Keratinocyte (primary cell): ENCODE measurements around the gene POGZ. TPM values are rescaled to one million over a fixed set of nuclear protein-coding genes. Genes with fewer than 3 reads are reported as not detected.
"Not testable (repeated sequence)": the region's sequence is repeated elsewhere in the genome, so short reads cannot be mapped to it uniquely, and the experiment has no call there.

Experiments
- DNase-seq: peaks from one replicate; pipeline ENCODE4 v3.0.0-alpha.2; 2011; ENCODE audit warnings: low read depth, missing footprints, low spot score
- FAIRE-seq: peaks from 2 replicates; lab custom pipeline; 2011; peaks lifted over from hg19 to GRCh38; lab: Jason Lieb, UNC
- H2AFZ ChIP-seq: 2 replicates; pipeline ENCODE4 v1.6.0; 2012; ENCODE audit warnings: low read length, control low read depth, inconsistent platforms; ENCODE audit not compliant: control insufficient read depth
- H3K27ac ChIP-seq: 2 replicates; pipeline ENCODE4 v1.5.1; 2011; ENCODE audit warnings: low read length; ENCODE audit not compliant: control insufficient read depth, insufficient read depth
- H3K27me3 ChIP-seq: 3 replicates; pipeline ENCODE4 v1.6.0; 2011; ENCODE audit warnings: low read length; ENCODE audit not compliant: control insufficient read depth, insufficient read depth; ENCODE audit errors: extremely low read depth
- H3K36me3 ChIP-seq, 2 experiments: 2 replicates in 1 of 2; 3 replicates in 1 of 2; pipeline ENCODE4 v1.5.1; 2011; ENCODE audit warnings: low read length in 2 of 2, mild to moderate bottlenecking in 1 of 2; ENCODE audit not compliant: control insufficient read depth in 2 of 2, insufficient read depth in 2 of 2; ENCODE audit errors: extremely low read depth in 1 of 2
- H3K4me1 ChIP-seq: 3 replicates; pipeline ENCODE4 v1.5.1; 2011; ENCODE audit warnings: low read length; ENCODE audit not compliant: control insufficient read depth, insufficient read depth; ENCODE audit errors: extremely low read depth
- H3K4me2 ChIP-seq: 3 replicates; pipeline ENCODE4 v1.6.0; 2011; ENCODE audit warnings: low read depth, low read length; ENCODE audit not compliant: control insufficient read depth, insufficient read depth; ENCODE audit errors: extremely low read depth
- H3K4me3 ChIP-seq, 3 experiments: fragments of 200-600 bp in 1 of 3; sonication (generic) in 1 of 3; 2 replicates in 2 of 3; 3 replicates in 1 of 3; pipeline ENCODE4 v1.5.1; 2011 to 2016; ENCODE audit warnings: low read length in 3 of 3, mild to moderate bottlenecking in 3 of 3, control low read depth in 2 of 3, inconsistent platforms in 1 of 3, low read depth in 1 of 3, mixed read lengths in 1 of 3, mixed run types in 1 of 3, moderate library complexity in 1 of 3; ENCODE audit not compliant: control insufficient read depth in 2 of 3, insufficient read depth in 2 of 3; ENCODE audit errors: extremely low read depth in 1 of 3
- H3K79me2 ChIP-seq: 2 replicates; pipeline ENCODE4 v1.6.0; 2012; ENCODE audit warnings: low read length; ENCODE audit not compliant: control insufficient read depth, insufficient read depth
- H3K9ac ChIP-seq: 3 replicates; pipeline ENCODE4 v1.6.0; 2011; ENCODE audit warnings: low read length; ENCODE audit not compliant: control insufficient read depth, insufficient read depth; ENCODE audit errors: extremely low read depth
- H3K9me1 ChIP-seq: 3 replicates; pipeline ENCODE4 v1.6.0; 2011; ENCODE audit warnings: low read length; ENCODE audit not compliant: control insufficient read depth, insufficient read depth; ENCODE audit errors: extremely low read depth
- H3K9me3 ChIP-seq: 2 replicates; pipeline ENCODE4 v1.5.1; 2012; ENCODE audit warnings: low read depth, low read length; ENCODE audit not compliant: control insufficient read depth
- H4K20me1 ChIP-seq: 3 replicates; pipeline ENCODE4 v1.6.0; 2011; ENCODE audit warnings: low read length; ENCODE audit not compliant: control insufficient read depth, insufficient read depth; ENCODE audit errors: extremely low read depth
- EZH2 ChIP-seq: IDR thresholded peaks from one replicate; pipeline ENCODE4 v1.6.1; 2012; ENCODE audit warnings: inconsistent platforms, mild to moderate bottlenecking, low read length, moderate library complexity
- dilution Hi-C: fragments of 300-500 bp; cut with MboI; formaldehyde crosslinking; loops from one replicate; pipeline ENCODE4 v1.7.0; 2020; ENCODE audit warnings: low sequenced_read_pairs; ENCODE audit not compliant: extremely low pct_ligation_motif_present
- polyA plus RNA-seq, 5 experiments: library from polyadenylated mRNA; depleted of rRNA in 3 of 5; stranded (reverse) in 3 of 5; stranded (forward) in 1 of 5; unstranded in 1 of 5; fragments of >200 nt; gene quantifications; 1 replicate in 1 of 5; 2 replicates in 3 of 5; 3 replicates in 1 of 5; pipeline versions ENCODE4 v1.2.1 to v1.2.3, GENCODE V29; 2011 to 2012; ENCODE audit warnings: missing spikeins in 2 of 5, low read depth in 1 of 5, low replicate concordance in 1 of 5
- TF ChIP-seq, protein P1 (sequence below), 3 experiments: IDR thresholded peaks in 1 of 3; conservative IDR thresholded peaks in 1 of 3; optimal IDR thresholded peaks in 1 of 3; 2 replicates in 2 of 3; 3 replicates in 1 of 3; pipeline versions ENCODE3 to v1.5.1; 2011; ENCODE audit warnings: low read length in 3 of 3, mild to moderate bottlenecking in 3 of 3, moderate library complexity in 2 of 3, control low read depth in 1 of 3, inconsistent platforms in 1 of 3; ENCODE audit not compliant: insufficient read depth in 2 of 3; ENCODE audit errors: extremely low read depth in 1 of 3

Gene POGZ
- polyA plus RNA-seq, 1 donor (not counting 4 experiments of a cell fraction or from before 2014, with no cell fraction given), result 29.9 TPM

DNA sequence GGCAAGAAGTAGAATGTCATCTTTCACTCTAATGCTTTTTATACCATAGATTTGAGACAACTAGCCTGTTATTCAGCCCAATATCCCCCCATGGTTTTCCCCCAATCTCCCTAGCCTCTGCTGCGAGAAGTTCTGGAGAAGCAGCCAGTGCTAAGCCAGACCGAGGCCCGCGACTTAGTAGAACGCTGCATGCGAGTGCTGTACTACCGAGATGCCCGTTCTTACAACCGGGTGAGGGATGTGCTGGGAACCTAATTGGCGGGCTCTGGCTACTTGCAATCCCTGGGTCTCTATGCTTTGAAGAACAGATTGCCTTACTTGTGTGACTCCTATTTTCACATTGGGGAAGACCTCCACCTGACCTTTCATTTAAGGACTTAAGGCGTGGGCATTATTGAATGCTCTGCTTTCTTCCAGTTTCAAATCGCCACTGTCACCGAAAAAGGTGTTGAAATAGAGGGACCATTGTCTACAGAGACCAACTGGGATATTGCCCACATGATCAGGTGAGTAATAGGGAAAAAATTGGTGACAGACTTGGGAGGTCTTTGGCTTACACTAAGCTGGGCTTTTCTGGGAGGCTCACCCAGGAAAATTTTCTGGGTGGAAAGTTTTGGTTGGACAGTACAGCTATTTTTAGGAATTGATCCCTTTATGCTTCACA lies 58.0 kb downstream of the POGZ start:
- Histone ChIP-seq H3K27me3 (no peaks in the 10 kb centered on the region), H3K4me1 (peaks cover 12% of the 10 kb centered on the region), H3K79me2 (peaks cover 22% of the 10 kb centered on the region), H3K9ac (no peak overlapping the region), H3K4me2 (peak overlapping the region; percentile 88), H3K36me3 (peaks cover 27 to 34% of the 10 kb centered on the region in 2 experiments), H4K20me1 (no peaks in the 10 kb centered on the region), H3K9me1 (no peaks in the 10 kb centered on the region), H3K4me3 (peak overlapping the region in 1 of 3 experiments; percentile 87), H3K27ac (no peak overlapping the region), H3K9me3 (no peaks in the 10 kb centered on the region), H2AFZ (no peak overlapping the region)
- DNase-seq (no peak), FAIRE-seq (no peak)
- no peak for TF ChIP-seq EZH2
- TF ChIP-seq, protein P1, sequence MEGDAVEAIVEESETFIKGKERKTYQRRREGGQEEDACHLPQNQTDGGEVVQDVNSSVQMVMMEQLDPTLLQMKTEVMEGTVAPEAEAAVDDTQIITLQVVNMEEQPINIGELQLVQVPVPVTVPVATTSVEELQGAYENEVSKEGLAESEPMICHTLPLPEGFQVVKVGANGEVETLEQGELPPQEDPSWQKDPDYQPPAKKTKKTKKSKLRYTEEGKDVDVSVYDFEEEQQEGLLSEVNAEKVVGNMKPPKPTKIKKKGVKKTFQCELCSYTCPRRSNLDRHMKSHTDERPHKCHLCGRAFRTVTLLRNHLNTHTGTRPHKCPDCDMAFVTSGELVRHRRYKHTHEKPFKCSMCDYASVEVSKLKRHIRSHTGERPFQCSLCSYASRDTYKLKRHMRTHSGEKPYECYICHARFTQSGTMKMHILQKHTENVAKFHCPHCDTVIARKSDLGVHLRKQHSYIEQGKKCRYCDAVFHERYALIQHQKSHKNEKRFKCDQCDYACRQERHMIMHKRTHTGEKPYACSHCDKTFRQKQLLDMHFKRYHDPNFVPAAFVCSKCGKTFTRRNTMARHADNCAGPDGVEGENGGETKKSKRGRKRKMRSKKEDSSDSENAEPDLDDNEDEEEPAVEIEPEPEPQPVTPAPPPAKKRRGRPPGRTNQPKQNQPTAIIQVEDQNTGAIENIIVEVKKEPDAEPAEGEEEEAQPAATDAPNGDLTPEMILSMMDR (optimal IDR thresholded peaks at IDR 0.05 in 1 of 3, IDR thresholded peaks at IDR 0.05 in 1 of 3, conservative IDR thresholded peaks at IDR 0.05 in 1 of 3; ENCODE audit: extremely low read depth in 1 of 3, insufficient read depth in 2 of 3, low read length in 3 of 3), result no peak
- dilution Hi-C loops, result no loop called here

DNA sequence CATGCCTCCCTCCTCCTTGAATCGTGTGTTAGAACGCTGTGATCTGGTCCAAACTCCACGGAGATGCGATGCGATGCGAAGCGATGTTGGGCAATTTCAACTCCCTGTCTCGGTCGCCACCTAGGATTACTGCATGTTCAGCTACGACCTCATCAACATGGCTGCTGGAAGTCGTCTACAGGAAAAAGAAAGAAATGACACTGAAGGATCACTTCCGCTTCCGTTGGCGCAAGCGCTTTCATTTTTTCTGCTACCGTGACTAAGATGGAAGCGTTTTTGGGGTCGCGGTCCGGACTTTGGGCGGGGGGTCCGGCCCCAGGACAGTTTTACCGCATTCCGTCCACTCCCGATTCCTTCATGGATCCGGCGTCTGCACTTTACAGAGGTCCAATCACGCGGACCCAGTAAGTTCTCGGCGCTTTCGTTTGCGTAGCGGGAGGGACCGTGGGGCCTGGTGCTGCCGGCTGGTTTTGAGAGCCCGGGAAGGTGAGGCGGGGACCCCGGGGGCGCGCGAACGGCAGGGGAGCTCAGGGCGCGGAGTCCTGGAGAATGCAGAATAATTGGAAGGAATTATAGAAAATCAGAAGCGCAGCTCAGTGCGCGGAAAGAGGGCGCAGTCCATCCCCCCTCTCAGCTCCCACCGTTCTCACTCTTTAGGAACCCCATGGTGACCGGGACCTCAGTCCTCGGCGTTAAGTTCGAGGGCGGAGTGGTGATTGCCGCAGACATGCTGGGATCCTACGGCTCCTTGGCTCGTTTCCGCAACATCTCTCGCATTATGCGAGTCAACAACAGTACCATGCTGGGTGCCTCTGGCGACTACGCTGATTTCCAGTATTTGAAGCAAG lies 59.7 kb downstream of the POGZ start, which contains the start of gene PSMB4:
Gene PSMB4 (plus strand): TSS at position 250 of the 848 bp plus-strand sequence. CDS start 15 bp downstream, at position 265.
- peak; percentile 58 for DNase-seq
- peak within 1 kb of the TSS; percentile 95 for H2AFZ ChIP-seq
- FAIRE-seq, result peak; percentile 81
- dilution Hi-C loops, result no loop called here
- no peaks in the 10 kb centered on the region for H4K20me1 ChIP-seq
- peak within 1 kb of the TSS; percentile 93 for H3K9ac ChIP-seq
- H3K9me3 ChIP-seq, result no peaks in the 10 kb centered on the region
- H3K9me1 ChIP-seq, result no peaks in the 10 kb centered on the region
- H3K36me3 ChIP-seq, result peaks cover 14 to 23% of the 10 kb centered on the region in 2 experiments
- peak within 1 kb of the TSS; percentile 87 for H3K27ac ChIP-seq
- H3K79me2 ChIP-seq, result peaks cover 22% of the 10 kb centered on the region
- H3K4me2 ChIP-seq, result peak within 1 kb of the TSS; percentile 88
- TF ChIP-seq EZH2, result no peak
- TF ChIP-seq, protein P1 (optimal IDR thresholded peaks at IDR 0.05 in 1 of 3, IDR thresholded peaks at IDR 0.05 in 1 of 3, conservative IDR thresholded peaks at IDR 0.05 in 1 of 3; ENCODE audit: extremely low read depth in 1 of 3, insufficient read depth in 2 of 3, low read length in 3 of 3), result peak; percentile 33 to 72 (median 48)
- H3K27me3 ChIP-seq, result no peaks in the 10 kb centered on the region
- H3K4me3 ChIP-seq, result peak within 1 kb of the TSS; percentile 57 to 87 (median 77)
- H3K4me1 ChIP-seq, result peaks cover 12% of the 10 kb centered on the region

DNA sequence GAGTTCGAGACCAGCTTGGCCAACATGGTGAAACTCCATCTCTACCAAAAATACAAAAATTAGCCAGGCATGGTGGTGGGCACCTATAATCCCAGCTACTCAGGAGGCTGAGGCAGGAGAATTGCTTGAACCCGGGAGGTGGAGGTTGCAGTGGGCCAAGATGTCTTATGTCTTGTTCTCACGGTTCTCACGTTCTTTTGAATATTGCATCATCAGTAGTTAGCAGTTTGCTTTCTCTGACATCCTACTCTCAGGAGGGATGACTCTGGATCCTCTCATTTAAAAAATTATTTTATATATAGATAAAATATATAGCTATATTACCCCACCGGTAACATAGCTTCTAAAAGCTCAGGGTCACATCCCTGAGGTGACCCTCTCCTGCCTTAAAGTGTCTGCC lies 63.0 kb downstream of the POGZ start:
- DNase-seq, dilution Hi-C loops, FAIRE-seq, H3K9ac ChIP-seq, H3K9me3 ChIP-seq, H4K20me1 ChIP-seq, H3K27me3 ChIP-seq, H3K27ac ChIP-seq, H3K9me1 ChIP-seq, H3K4me2 ChIP-seq, H2AFZ ChIP-seq, H3K4me3 ChIP-seq: not testable (repeated sequence)
- Histone ChIP-seq H3K4me1 (peaks cover 12% of the 10 kb centered on the region), H3K36me3 (peaks cover 6 to 12% of the 10 kb centered on the region in 2 experiments), H3K79me2 (peaks cover 20% of the 10 kb centered on the region)
